Measurements from ENCODE around the gene PRDM12.

Gene PRDM12

GRCh38 chr9:130638284-130639123 lies 25.9 kb upstream of the PRDM12 start:
- Histone ChIP-seq H3K9ac (ENCODE audit: low read depth, low read length) (no peak overlapping the region; the same call in 1 of the 2 replicates), H3K27me3 (ENCODE audit: insufficient read depth, low read length) (no peaks in the 10 kb centered on the region), H3K4me1 (ENCODE audit: insufficient read depth, low read length) (peaks cover 16% of the 10 kb centered on the region), H3K4me3 (ENCODE audit: low read length) (no peak overlapping the region), H3K9me3 (ENCODE audit: insufficient read depth, low read depth, low read length) (no peaks in the 10 kb centered on the region), H3K36me3 (ENCODE audit: insufficient read depth, low read length) (peaks cover 51% of the 10 kb centered on the region), H3K27ac (ENCODE audit: low read depth, low read length) (no peak overlapping the region)
- 89% methylated on average over 37 of the region's 37 CpGs for WGBS

GRCh38 chr9:130639124-130639765 lies 25.1 kb upstream of the PRDM12 start:
- peaks cover 44% of the 10 kb centered on the region for H3K36me3 ChIP-seq (ENCODE audit: insufficient read depth, low read length)
- no peak overlapping the region for H3K4me3 ChIP-seq (ENCODE audit: low read length)
- 73% methylated on average over 20 of the region's 20 CpGs for WGBS
- H3K9me3 ChIP-seq (ENCODE audit: insufficient read depth, low read depth, low read length): no peaks in the 10 kb centered on the region
- no peak overlapping the region for H3K9ac ChIP-seq (ENCODE audit: low read depth, low read length)
- peaks cover 16% of the 10 kb centered on the region for H3K4me1 ChIP-seq (ENCODE audit: insufficient read depth, low read length)
- no peaks in the 10 kb centered on the region for H3K27me3 ChIP-seq (ENCODE audit: insufficient read depth, low read length)
- no peak overlapping the region for H3K27ac ChIP-seq (ENCODE audit: low read depth, low read length)

- H3K36me3 ChIP-seq (ENCODE audit: insufficient read depth, low read length): peaks cover 36% of the 10 kb centered on the region
- no peaks in the 10 kb centered on the region for H3K27me3 ChIP-seq (ENCODE audit: insufficient read depth, low read length)
- peaks cover 16% of the 10 kb centered on the region for H3K4me1 ChIP-seq (ENCODE audit: insufficient read depth, low read length)
- 95% methylated on average over 17 of the region's 17 CpGs for WGBS
- H3K27ac ChIP-seq (ENCODE audit: low read depth, low read length): no peak overlapping the region
- H3K4me3 ChIP-seq (ENCODE audit: low read length): no peak overlapping the region
- no peak overlapping the region for H3K9ac ChIP-seq (ENCODE audit: low read depth, low read length)
- H3K9me3 ChIP-seq (ENCODE audit: insufficient read depth, low read depth, low read length): no peaks in the 10 kb centered on the region
These were observed 24.4 kb upstream of the PRDM12 start for GRCh38 chr9:130639866-130640555.

GRCh38 chr9:130640681-130641080 lies 23.7 kb upstream of the PRDM12 start:
- H3K4me3 ChIP-seq (ENCODE audit: low read length): no peak overlapping the region
- H3K27me3 ChIP-seq (ENCODE audit: insufficient read depth, low read length): no peaks in the 10 kb centered on the region
- H3K4me1 ChIP-seq (ENCODE audit: insufficient read depth, low read length): peaks cover 16% of the 10 kb centered on the region
- no peak overlapping the region for H3K27ac ChIP-seq (ENCODE audit: low read depth, low read length)
- peaks cover 30% of the 10 kb centered on the region for H3K36me3 ChIP-seq (ENCODE audit: insufficient read depth, low read length)
- 76% methylated on average over 7 of the region's 7 CpGs for WGBS
- H3K9me3 ChIP-seq (ENCODE audit: insufficient read depth, low read depth, low read length): no peaks in the 10 kb centered on the region
- H3K9ac ChIP-seq (ENCODE audit: low read depth, low read length): no peak overlapping the region

- Histone ChIP-seq H3K4me3 (ENCODE audit: low read length) (no peak overlapping the region), H3K9ac (ENCODE audit: low read depth, low read length) (no peak overlapping the region), H3K4me1 (ENCODE audit: insufficient read depth, low read length) (peaks cover 15% of the 10 kb centered on the region), H3K27me3 (ENCODE audit: insufficient read depth, low read length) (no peaks in the 10 kb centered on the region), H3K9me3 (ENCODE audit: insufficient read depth, low read depth, low read length) (no peaks in the 10 kb centered on the region), H3K27ac (ENCODE audit: low read depth, low read length) (no peak overlapping the region), H3K36me3 (ENCODE audit: insufficient read depth, low read length) (peaks cover 9% of the 10 kb centered on the region)
- 92% methylated on average over 8 of the region's 8 CpGs for whole genome bisulfite sequencing
These were observed 21.5 kb upstream of the PRDM12 start for GRCh38 chr9:130642926-130643325.

GRCh38 chr9:130651221-130651620 lies 13.2 kb upstream of the PRDM12 start:
- Histone ChIP-seq H3K27ac (ENCODE audit: low read depth, low read length) (no peak overlapping the region), H3K9ac (ENCODE audit: low read depth, low read length) (no peak overlapping the region), H3K4me3 (ENCODE audit: low read length) (no peak overlapping the region), H3K9me3 (ENCODE audit: insufficient read depth, low read depth, low read length) (no peaks in the 10 kb centered on the region), H3K27me3 (ENCODE audit: insufficient read depth, low read length) (peaks cover 21% of the 10 kb centered on the region), H3K4me1 (ENCODE audit: insufficient read depth, low read length) (no peaks in the 10 kb centered on the region), H3K36me3 (ENCODE audit: insufficient read depth, low read length) (no peaks in the 10 kb centered on the region)
- WGBS: 88% methylated on average over 15 of the region's 15 CpGs

GRCh38 chr9:130651752-130652151 lies 12.6 kb upstream of the PRDM12 start:
- Histone ChIP-seq H3K36me3 (ENCODE audit: insufficient read depth, low read length) (no peaks in the 10 kb centered on the region), H3K27ac (ENCODE audit: low read depth, low read length) (no peak overlapping the region), H3K9me3 (ENCODE audit: insufficient read depth, low read depth, low read length) (no peaks in the 10 kb centered on the region), H3K4me1 (ENCODE audit: insufficient read depth, low read length) (no peaks in the 10 kb centered on the region), H3K4me3 (ENCODE audit: low read length) (no peak overlapping the region), H3K9ac (ENCODE audit: low read depth, low read length) (no peak overlapping the region), H3K27me3 (ENCODE audit: insufficient read depth, low read length) (peaks cover 26% of the 10 kb centered on the region)
- 94% methylated on average over 18 of the region's 18 CpGs for WGBS

- WGBS: 88% methylated on average over 4 of the region's 6 CpGs
These were observed 9.5 kb upstream of the PRDM12 start for GRCh38 chr9:130654879-130655278.

GRCh38 chr9:130658893-130659698 lies 5.3 kb upstream of the PRDM12 start:
- H3K4me3 ChIP-seq (ENCODE audit: low read length): peak overlapping the region; percentile 12; the same call in 1 of the 2 replicates

More at GRCh38 chr9:130654879-130655278, 9.5 kb upstream of the PRDM12 start:
- Histone ChIP-seq H3K9ac (ENCODE audit: low read depth, low read length) (no peak overlapping the region), H3K9me3 (ENCODE audit: insufficient read depth, low read depth, low read length) (0 out of 2 replicates have a peak, but pooled peaks cover 3% of the 10 kb centered on the region), H3K27ac (ENCODE audit: low read depth, low read length) (no peak overlapping the region), H3K4me1 (ENCODE audit: insufficient read depth, low read length) (no peaks in the 10 kb centered on the region), H3K4me3 (ENCODE audit: low read length) (no peak overlapping the region), H3K36me3 (ENCODE audit: insufficient read depth, low read length) (no peaks in the 10 kb centered on the region), H3K27me3 (ENCODE audit: insufficient read depth, low read length) (peaks cover 57% of the 10 kb centered on the region)

GRCh38 chr9:130659699-130660248 lies 4.6 kb upstream of the PRDM12 start:
- 0 out of 2 replicates have a peak, but pooled peaks cover 3% of the 10 kb centered on the region for H3K9me3 ChIP-seq (ENCODE audit: insufficient read depth, low read depth, low read length)
- 0 out of 2 replicates have a peak, but pooled peaks cover 7% of the 10 kb centered on the region for H3K4me1 ChIP-seq (ENCODE audit: insufficient read depth, low read length)
- peak overlapping the region; percentile 44; the same call in 1 of the 2 replicates for H3K4me3 ChIP-seq (ENCODE audit: low read length)
- H3K9ac ChIP-seq (ENCODE audit: low read depth, low read length): no peak overlapping the region
- H3K27ac ChIP-seq (ENCODE audit: low read depth, low read length): no peak overlapping the region
- H3K27me3 ChIP-seq (ENCODE audit: insufficient read depth, low read length): peaks cover 98% of the 10 kb centered on the region
- no peaks in the 10 kb centered on the region for H3K36me3 ChIP-seq (ENCODE audit: insufficient read depth, low read length)
- 3% methylated on average over 58 of the region's 58 CpGs for WGBS

More at GRCh38 chr9:130658893-130659698, 5.3 kb upstream of the PRDM12 start:
- no peaks in the 10 kb centered on the region for H3K36me3 ChIP-seq (ENCODE audit: insufficient read depth, low read length)
- 0 out of 2 replicates have a peak, but pooled peaks cover 7% of the 10 kb centered on the region for H3K4me1 ChIP-seq (ENCODE audit: insufficient read depth, low read length)
- H3K27ac ChIP-seq (ENCODE audit: low read depth, low read length): no peak overlapping the region
- 0 out of 2 replicates have a peak, but pooled peaks cover 3% of the 10 kb centered on the region for H3K9me3 ChIP-seq (ENCODE audit: insufficient read depth, low read depth, low read length)
- H3K9ac ChIP-seq (ENCODE audit: low read depth, low read length): no peak overlapping the region
- 14% methylated on average over 52 of the region's 52 CpGs for WGBS
- peaks cover 93% of the 10 kb centered on the region for H3K27me3 ChIP-seq (ENCODE audit: insufficient read depth, low read length)
